HEK293T (cell line): ENCODE measurements around the gene KLHL33.

Source experiments
- CTCF ChIA-PET: fragments of 350-600 bp; formaldehyde crosslinking; extraction: SDS; loops from one replicate; lab custom pipeline; 2021; ENCODE audit warnings: antibody characterized with exemption, inconsistent platforms; lab: Yijun Ruan, JAX
- POLR2A ChIA-PET: fragments of 350-600 bp; formaldehyde crosslinking; extraction: SDS; loops from one replicate; lab custom pipeline; 2020; ENCODE audit warnings: antibody characterized with exemption, inconsistent platforms; lab: Yijun Ruan, JAX
- DNase-seq: peaks from one replicate; pipeline ENCODE4 v3.0.0; 2012; ENCODE audit warnings: mixed read lengths; ENCODE audit errors: extremely low spot score
- ARNT ChIP-seq: fragments of 450-650 bp; IDR thresholded peaks from 2 replicates; pipeline ENCODE4 v1.6.1; 2017; ENCODE audit warnings: mild to moderate bottlenecking
- BHLHE40 ChIP-seq: fragments of 450-650 bp; IDR thresholded peaks from 2 replicates; pipeline ENCODE4 v1.6.1; 2016; ENCODE audit warnings: mild to moderate bottlenecking, moderate library complexity, borderline replicate concordance
- CTBP1 ChIP-seq: fragments of 450-650 bp; IDR thresholded peaks from 2 replicates; pipeline ENCODE4 v1.6.1; 2016; ENCODE audit warnings: borderline replicate concordance
- ELF4 ChIP-seq: fragments of 450-650 bp; IDR thresholded peaks from 2 replicates; pipeline ENCODE4 v1.6.1; 2017; ENCODE audit warnings: antibody characterized with exemption
- FOXA1 ChIP-seq: fragments of 450-650 bp; IDR thresholded peaks from 2 replicates; pipeline ENCODE4 v1.6.1; 2016; ENCODE audit warnings: mild to moderate bottlenecking
- FOXK2 ChIP-seq: fragments of 450-650 bp; IDR thresholded peaks from 2 replicates; pipeline ENCODE4 v1.6.1; 2016; ENCODE audit warnings: mild to moderate bottlenecking
- FOXM1 ChIP-seq: fragments of 450-650 bp; IDR thresholded peaks from 2 replicates; pipeline ENCODE4 v1.6.1; 2017; ENCODE audit warnings: mild to moderate bottlenecking, borderline replicate concordance
- HDGF ChIP-seq: fragments of 450-650 bp; IDR thresholded peaks from 2 replicates; pipeline ENCODE4 v1.6.1; 2017; ENCODE audit warnings: antibody characterized with exemption, borderline replicate concordance
- L3MBTL2 ChIP-seq: fragments of 450-650 bp; conservative IDR thresholded peaks from 2 replicates; pipeline ENCODE4 v1.6.1; 2016; ENCODE audit warnings: mild to moderate bottlenecking
- LEF1 ChIP-seq: fragments of 450-650 bp; IDR thresholded peaks from 2 replicates; pipeline ENCODE4 v1.6.1; 2017; ENCODE audit warnings: mild to moderate bottlenecking, borderline replicate concordance
- NFRKB ChIP-seq: fragments of 450-650 bp; IDR thresholded peaks from 2 replicates; pipeline ENCODE4 v1.6.1; 2016; ENCODE audit warnings: mild to moderate bottlenecking, moderate library complexity
- SP1 ChIP-seq: fragments of 450-650 bp; IDR thresholded peaks from 2 replicates; pipeline ENCODE4 v1.6.1; 2017
- SUZ12 ChIP-seq: fragments of 450-650 bp; IDR thresholded peaks from 2 replicates; pipeline ENCODE4 v1.6.1; 2016; ENCODE audit warnings: mild to moderate bottlenecking
- TARDBP ChIP-seq: fragments of 450-650 bp; IDR thresholded peaks from 2 replicates; pipeline ENCODE4 v1.6.1; 2016
- ZNF384 ChIP-seq: fragments of 450-650 bp; IDR thresholded peaks from 2 replicates; pipeline ENCODE4 v1.6.1; 2016
- TF ChIP-seq, protein P1 (sequence below): fragments of 450-650 bp; IDR thresholded peaks from 2 replicates; pipeline ENCODE4 v1.6.1; 2016

The KLHL33 gene, protein sequence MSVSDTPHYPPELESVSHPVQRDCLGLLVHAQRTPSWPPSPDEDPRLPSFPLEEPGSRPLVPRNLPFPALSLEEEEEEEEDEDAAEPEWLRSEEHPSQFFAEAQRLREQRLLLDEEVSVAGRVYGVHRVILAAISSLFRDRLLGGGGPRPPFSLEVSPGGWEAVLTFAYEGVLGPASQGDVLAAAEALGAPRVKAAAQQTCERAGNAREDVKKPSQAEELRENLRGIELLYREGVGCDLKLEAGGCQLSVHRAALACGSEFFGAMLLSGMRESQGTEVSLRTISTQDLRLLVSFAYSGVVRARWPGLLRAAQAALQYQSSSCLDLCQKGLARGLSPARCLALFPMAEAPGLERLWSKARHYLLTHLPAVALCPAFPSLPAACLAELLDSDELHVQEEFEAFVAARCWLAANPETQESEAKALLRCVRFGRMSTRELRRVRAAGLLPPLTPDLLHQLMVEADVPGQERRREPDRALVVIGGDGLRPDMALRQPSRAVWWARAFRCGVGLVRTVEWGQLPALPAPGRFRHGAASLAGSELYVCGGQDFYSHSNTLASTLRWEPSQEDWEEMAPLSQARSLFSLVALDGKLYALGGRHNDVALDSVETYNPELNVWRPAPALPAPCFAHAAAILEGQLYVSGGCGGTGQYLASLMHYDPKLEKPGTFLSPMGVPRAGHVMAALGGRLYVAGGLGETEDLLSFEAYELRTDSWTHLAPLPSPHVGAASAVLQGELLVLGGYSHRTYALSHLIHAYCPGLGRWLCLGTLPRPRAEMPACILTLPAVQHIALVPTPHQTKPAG

DNA sequence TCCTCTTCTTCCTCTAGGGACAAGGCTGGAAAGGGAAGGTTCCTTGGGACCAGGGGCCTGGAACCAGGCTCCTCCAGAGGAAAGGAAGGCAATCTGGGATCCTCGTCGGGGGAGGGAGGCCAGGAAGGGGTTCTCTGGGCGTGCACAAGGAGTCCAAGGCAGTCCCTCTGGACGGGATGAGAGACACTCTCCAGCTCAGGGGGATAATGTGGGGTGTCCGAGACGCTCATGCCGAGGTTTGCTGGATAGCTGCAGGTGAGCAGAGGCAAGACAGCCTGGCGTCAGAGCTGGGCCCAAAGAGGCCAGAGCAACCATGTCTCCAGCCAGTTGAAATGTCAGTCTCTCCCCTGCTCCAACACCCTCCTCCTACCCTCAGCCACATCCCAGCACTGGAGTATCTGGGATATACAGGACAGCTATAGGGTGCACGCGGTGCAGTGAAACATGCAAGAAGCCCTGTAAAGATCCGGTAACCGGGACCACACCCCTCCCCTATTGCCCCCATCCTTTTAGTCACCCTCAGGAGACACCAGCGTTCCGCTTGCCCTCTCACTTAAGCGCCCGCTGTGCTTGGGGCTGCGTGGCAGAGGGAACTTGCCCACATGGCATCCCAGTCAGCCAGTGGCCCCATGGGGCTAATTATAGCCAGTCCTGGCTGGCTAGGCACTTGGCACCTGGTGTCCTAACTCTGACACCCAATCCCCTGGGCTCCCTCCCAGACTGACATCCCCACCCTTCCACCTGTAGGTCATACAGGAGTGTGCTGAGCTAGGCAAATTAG, at the start of gene KLHL33:
Gene KLHL33, minus strand, starts transcription at position 585 of the 781 bp plus-strand sequence. Its CDS starts 355 bp downstream, at position 230.
- TF ChIP-seq SUZ12, result no peak
- TF ChIP-seq TARDBP, result no peak
- no peak for TF ChIP-seq CTBP1
- TF ChIP-seq BHLHE40, result no peak
- no peak for TF ChIP-seq FOXK2
- TF ChIP-seq ELF4, result no peak
- TF ChIP-seq FOXM1, result no peak
- TF ChIP-seq L3MBTL2, result no peak
- TF ChIP-seq, protein P1, sequence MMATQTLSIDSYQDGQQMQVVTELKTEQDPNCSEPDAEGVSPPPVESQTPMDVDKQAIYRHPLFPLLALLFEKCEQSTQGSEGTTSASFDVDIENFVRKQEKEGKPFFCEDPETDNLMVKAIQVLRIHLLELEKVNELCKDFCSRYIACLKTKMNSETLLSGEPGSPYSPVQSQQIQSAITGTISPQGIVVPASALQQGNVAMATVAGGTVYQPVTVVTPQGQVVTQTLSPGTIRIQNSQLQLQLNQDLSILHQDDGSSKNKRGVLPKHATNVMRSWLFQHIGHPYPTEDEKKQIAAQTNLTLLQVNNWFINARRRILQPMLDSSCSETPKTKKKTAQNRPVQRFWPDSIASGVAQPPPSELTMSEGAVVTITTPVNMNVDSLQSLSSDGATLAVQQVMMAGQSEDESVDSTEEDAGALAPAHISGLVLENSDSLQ, result no peak
- no peak for TF ChIP-seq LEF1
- TF ChIP-seq ARNT, result no peak
- TF ChIP-seq HDGF, result no peak
- no peak for TF ChIP-seq SP1
- TF ChIP-seq FOXA1, result no peak
- no peak for TF ChIP-seq NFRKB
- no peak for TF ChIP-seq ZNF384
- POLR2A ChIA-PET, result interaction anchor here (0.9 to 3.8 kb wide), 2 partner anchors 20 to 26 kb away, joined by 4 to 12 read pairs; partner anchors contain the start of genes APEX1, OSGEP and PIP4P1
- DNase-seq, result no peak
- CTCF ChIA-PET, result no interaction called here

DNA sequence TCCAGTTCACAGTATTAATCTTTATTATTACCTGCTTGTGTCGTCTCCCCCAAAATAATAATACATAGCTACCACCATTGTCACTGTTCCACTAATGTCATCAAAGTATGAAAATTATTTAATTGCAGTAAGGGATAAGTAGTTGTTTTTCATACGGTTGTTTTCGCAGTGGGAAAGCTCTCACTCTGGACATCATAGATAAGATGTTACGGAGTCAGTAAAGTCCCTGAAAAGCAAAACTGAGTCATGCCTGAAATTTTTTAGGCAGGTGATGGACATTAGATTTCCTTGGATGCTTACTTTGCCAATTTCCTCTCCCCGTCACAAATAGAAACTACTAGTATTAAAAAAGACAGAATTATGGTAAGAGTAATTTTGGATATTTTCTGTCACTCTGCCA, 46.4 kb upstream of the KLHL33 start:
- ChIA-PET CTCF (no interaction called here), POLR2A (interaction anchor here (0.9 to 1.9 kb wide), 2 partner anchors 13 to 27 kb away, joined by 3 to 7 read pairs; partner anchors contain the start of genes APEX1 and PNP)
- DNase-seq, result no peak
- no peak for TF ChIP-seq FOXK2
- TF ChIP-seq, protein P1, result no peak
- no peak for TF ChIP-seq SP1
- TF ChIP-seq NFRKB, result no peak
- TF ChIP-seq ELF4, result no peak
- no peak for TF ChIP-seq CTBP1
- TF ChIP-seq BHLHE40, result no peak
- TF ChIP-seq ARNT, result no peak
- no peak for TF ChIP-seq LEF1
- no peak for TF ChIP-seq HDGF
- no peak for TF ChIP-seq ZNF384
- TF ChIP-seq FOXA1, result no peak
- TF ChIP-seq TARDBP, result no peak
- TF ChIP-seq FOXM1, result no peak
- no peak for TF ChIP-seq SUZ12
- TF ChIP-seq L3MBTL2, result no peak

DNA sequence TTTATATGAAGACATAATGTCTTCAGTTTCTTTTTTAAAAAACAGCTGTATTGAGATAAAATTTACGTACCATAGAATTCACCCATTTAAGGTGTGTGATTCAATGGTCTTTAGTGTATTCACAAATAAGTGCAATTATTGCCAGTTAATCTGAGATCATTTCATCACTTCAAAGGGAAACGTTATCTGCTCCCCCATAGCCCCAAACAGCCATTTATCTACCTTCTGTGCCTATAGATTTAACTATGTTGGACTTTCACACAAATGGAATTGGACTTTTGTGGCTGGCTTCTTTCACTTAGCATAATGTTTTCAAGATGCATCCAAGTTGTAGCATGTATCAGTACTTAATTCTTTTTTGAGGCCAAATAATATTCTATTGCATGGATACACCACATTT, 42.9 kb upstream of the KLHL33 start:
- no peak for TF ChIP-seq SP1
- no peak for TF ChIP-seq TARDBP
- no peak for TF ChIP-seq BHLHE40
- no peak for DNase-seq
- CTCF ChIA-PET, result no interaction called here
- POLR2A ChIA-PET, result interaction anchor here (1.6 to 2.1 kb wide), 2 partner anchors 9 to 17 kb away, joined by 4 to 7 read pairs; partner anchors contain the start of genes PIP4P1 and PNP

DNA sequence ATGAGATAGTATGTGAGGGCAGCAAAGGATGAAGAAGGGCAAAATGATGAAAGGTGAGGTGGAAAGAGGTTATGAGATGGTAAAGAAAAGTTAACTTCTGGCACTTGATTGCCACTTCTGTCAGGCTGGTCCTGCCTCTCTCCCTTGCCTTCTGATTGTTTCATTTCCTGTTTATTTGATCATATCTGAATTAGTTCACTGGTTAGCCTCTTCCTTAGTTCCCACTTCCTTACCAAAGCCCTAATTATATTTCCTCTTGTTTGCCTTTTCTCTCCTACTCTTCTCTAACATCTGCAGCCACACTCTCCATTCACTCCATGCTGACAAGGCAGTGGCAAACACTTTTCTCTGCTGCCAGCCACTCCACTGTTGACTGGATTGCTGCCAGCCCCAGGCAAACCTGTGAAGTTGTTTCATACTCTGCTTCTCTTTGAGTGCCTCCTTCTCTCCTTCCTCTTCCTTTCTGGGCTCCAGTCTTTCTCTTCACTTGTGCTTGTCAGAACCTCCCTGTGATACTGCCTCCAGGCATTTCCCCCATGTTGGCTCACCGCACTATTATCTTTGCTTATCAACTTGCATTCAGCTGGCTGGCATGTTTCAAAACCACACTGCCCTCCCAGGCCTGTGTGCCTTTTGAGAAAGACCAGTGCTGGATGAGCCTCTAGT, 41.4 kb upstream of the KLHL33 start:
- ChIA-PET POLR2A (interaction anchor here (1.6 to 2.1 kb wide), 3 partner anchors 8 to 22 kb away, joined by 4 to 7 read pairs (median 6); partner anchors contain the start of genes APEX1, PIP4P1 and PNP), CTCF (interaction anchor here (0.6 kb wide), 1 partner anchor 164 kb away, joined by 5 read pairs; no protein-coding TSS in a partner anchor)

More for the DNA sequence above, 41.4 kb upstream of the KLHL33 start:
- no peak for TF ChIP-seq CTBP1
- TF ChIP-seq SUZ12, result no peak
- no peak for TF ChIP-seq SP1
- no peak for TF ChIP-seq LEF1
- TF ChIP-seq FOXM1, result no peak
- TF ChIP-seq FOXK2, result no peak
- TF ChIP-seq HDGF, result no peak
- no peak for TF ChIP-seq L3MBTL2
- no peak for TF ChIP-seq ZNF384
- TF ChIP-seq ELF4, result no peak
- TF ChIP-seq, protein P1, result no peak
- TF ChIP-seq FOXA1, result no peak
- no peak for TF ChIP-seq BHLHE40
- TF ChIP-seq TARDBP, result no peak
- TF ChIP-seq ARNT, result no peak
- no peak for TF ChIP-seq NFRKB
- no peak for DNase-seq
